HG02759 (cell line): ENCODE data around the gene SULT1C3.

Experiments used
- ATAC-seq: cut with Tn5 transposase; IDR thresholded peaks from one replicate; pipeline ENCODE4 v1.9.1; 2021; ENCODE audit warnings: mild to moderate bottlenecking, moderate library complexity; ENCODE audit not compliant: unreplicated experiment

SULT1C3 gene

GRCh38 chr2:108239786-108240185 is at the start of gene SULT1C3:
Gene SULT1C3 (plus strand): TSS chr2:108239968. CDS start chr2:108247195, 7,227 bp downstream.
- ATAC-seq: no peak

DNA sequence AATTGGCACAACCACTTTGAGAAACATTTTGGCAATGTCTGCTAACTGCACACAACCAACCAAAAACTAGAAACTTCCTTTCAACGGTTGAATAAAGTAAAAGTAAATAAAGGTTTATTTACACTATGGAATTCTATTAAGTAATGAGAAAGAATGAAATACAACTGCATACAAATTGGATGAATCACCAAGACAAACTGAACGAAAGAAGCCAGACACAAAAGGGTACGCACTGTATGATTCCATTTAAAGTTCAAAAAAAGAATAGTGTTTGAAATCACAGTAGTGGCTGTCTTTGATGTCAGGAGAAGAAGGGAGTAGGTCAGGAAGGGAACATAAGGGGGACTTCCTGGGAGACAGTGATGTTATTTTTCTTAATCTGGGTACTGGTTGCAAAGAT is 46.5 kb upstream of the SULT1C3 start:
- ATAC-seq: no peak

DNA sequence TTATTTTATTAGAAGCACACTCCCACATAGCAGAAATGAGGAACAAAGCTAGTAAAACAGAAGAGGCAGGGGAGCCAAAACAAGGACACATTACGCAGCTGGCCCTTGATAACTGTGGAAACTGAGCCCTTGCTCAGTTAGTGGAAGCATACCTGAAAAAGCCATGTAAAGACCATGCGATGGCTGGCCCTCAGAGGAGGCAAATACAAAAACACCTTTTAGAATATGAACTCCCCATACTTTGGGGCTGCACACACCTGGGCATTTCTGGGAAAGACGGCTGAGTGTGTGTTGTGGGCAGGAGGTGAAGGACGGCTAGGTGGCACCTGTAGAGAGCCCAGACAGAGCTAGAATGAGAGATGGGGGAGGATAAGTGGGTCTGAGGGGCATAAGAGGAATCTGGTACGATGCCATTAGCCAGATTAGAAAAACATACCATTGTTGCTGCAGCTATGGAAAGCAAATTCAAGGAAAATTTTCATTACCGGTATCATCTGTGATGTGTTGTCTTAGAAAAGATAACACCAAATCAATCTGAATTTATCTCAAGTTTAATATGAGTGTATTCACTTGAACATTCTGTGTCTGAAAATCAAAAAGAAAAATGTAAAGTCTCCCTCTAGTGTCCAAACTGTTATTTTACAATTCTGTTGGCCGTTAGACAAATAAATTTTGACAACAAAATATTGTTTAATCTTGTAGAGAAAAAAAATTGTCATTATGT is 45.2 kb upstream of the SULT1C3 start:
- ATAC-seq: no peak

DNA sequence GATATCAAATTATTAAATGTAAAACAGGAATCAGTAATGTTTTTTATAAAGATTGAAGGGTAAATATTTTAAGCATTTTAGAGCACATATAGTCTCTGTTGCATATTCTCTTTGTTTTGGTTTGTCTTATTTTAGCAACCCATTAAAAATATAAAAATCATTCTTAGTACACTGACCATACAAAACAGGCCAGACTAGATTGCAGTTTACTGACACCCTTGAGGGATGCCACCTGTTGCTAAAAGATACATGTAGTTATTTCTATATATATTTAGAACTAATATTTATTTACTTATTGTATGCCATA is 44.7 kb upstream of the SULT1C3 start:
- ATAC-seq: no peak

DNA sequence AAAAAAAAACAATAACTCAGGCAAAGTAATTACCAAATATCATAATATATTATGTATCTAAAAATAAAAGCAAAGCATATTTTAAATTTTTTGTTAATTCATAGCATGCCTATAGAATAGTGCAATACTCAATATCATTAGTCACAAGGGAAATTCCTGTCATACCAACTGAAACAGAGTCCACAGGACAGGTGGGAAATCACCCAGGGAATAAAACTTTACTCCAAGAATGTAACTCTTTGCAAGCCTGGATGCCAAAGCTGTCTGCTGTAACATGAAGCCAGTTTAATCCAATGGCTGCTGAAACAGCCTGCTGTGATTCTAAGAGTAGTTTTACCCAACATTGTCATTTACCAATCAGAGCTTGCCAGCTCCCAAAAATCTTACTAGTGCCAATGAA is 40.0 kb upstream of the SULT1C3 start:
- ATAC-seq: no peak

- ATAC-seq: no peak
Observed at GRCh38 chr2:108200569-108200968, 39.2 kb upstream of the SULT1C3 start.

GRCh38 chr2:108212671-108213070 is 27.1 kb upstream of the SULT1C3 start:
- ATAC-seq: no peak

- no peak for ATAC-seq
Observed at GRCh38 chr2:108215794-108216211, 24.0 kb upstream of the SULT1C3 start.

DNA sequence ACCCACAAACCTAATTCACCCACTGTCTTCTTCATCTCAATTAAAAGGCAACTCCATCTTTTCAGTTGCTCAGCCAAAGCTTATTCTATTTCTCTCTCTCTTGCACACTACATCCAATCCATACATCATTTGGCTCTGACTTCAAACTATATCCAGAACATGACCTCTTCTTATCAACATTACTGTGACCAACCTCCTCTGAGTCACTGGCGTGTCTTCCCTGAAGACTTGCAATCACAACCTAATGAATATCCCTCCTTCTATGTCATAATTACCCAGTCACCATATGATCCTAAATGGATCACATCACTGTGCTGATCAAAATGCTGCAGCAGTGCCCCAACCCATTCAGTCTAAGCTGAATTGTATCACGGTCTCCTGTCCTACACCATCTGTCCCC is 22.6 kb upstream of the SULT1C3 start:
- no peak for ATAC-seq

DNA sequence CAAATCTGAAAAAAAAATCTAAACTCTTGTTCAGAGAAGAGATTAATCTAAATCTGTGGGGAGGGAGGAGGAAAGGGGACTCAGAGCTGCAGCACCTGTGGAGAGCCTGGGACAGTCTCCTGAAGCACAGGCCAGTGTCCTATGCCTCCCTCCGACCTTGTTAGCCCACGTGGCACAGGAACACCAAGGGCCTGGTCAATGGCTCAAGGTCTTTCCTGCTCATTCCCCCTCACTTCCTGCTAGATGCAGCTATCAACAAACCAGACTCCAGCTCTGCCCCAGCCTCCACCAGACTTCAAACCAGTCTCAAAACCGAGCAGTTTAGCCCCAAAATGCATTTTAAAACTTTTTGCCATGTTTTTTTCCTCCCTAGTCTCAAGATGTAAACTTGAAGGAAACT is 20.1 kb upstream of the SULT1C3 start:
- no peak for ATAC-seq

DNA sequence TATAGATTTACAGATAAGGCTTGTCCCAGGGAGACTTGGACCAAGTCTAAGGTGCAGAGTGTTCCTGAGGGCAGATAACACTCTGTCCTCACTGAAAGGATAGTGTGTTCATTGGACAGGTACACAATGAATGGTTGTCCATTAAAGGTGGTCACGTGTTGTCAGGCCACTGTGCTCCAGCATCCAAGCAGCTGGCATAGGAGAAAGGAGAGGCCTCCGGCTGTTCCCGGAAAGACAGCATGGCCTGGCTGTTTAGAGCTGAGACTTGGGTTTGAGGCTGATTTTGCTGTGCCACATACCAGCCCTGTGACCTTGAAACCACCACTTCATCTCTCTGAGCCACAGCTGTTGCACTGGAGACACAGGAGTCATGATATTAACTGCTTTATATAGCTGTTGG is 19.6 kb upstream of the SULT1C3 start:
- ATAC-seq: no peak

- ATAC-seq: no peak
Observed at GRCh38 chr2:108220942-108221541, 18.7 kb upstream of the SULT1C3 start.

DNA sequence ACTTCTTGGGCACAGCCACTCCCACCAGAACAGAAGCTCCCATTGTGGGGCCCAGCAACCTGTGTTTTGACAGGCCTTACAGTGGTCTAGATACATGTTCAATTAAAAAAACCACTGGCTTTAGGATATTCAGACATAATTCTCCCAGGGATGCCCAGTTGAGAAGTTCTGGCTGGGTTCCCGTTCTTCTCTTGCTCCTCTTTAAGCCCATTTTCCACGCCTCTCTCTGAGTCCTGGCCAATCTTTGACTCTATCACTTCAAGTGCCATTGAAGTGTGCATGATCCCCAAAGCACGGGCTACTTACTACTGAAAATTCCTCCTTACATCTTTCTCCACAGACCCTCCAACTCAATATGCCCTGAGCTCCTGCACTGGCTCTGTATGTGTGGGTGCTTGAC is 17.5 kb upstream of the SULT1C3 start:
- no peak for ATAC-seq

DNA sequence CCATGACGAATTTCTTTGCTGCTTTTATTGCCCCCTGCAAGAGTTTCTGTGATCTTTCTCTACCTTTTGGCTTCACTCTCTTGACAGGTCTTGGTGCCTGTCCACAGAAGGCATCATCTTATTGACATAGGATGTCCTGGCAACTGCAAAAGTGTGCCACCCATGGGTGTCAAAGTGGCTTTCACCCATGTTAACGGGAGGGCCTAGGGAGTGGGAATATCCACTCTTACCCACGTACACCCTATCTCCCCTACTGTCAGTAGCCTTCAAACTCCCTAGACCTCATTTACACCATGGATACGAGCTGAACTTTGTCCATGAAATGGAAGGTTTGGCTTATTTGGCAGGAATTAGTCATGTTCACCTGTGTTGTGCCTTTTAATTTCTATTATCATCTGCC is 16.2 kb upstream of the SULT1C3 start:
- no peak for ATAC-seq

DNA sequence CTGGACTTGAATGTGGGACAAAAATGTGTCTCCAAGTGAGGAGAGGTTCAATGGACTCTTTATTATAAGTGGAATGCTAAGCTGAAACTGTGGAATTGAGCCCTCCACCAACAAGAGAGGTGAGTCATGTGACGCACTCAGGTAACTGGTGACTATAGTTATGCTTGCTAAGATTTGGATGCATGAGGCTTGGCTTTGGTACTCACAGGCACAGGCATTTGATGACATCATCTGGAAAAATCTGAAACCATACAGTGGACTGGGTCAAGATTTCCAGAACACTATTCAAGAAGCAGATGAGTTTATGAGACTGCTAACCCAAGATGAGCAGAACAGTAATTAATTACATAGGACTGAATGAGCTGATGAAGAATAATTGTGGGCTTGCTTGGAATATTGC is 15.7 kb upstream of the SULT1C3 start:
- ATAC-seq: no peak

- no peak for ATAC-seq
Observed at GRCh38 chr2:108226564-108226963, 13.2 kb upstream of the SULT1C3 start.

DNA sequence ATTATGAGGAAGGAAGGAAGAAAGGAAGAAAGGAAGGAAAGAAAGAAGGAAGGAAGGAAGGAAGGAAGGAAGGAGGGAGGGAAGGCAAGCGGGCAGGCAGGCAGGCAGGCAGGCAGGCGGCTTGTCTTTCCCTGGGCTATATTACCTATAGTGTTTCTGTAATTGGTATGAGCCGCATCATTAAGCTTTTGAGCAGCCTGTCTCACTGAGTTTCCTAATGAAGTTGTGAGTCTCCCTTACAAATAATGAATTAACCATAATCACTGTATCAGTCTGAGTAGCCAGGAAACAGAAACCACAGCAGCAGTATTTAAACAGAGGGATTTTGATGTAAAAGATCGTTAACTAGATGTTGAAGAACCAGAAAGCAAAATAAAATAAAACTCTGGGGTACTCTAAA is 11.8 kb upstream of the SULT1C3 start:
- ATAC-seq: no peak

DNA sequence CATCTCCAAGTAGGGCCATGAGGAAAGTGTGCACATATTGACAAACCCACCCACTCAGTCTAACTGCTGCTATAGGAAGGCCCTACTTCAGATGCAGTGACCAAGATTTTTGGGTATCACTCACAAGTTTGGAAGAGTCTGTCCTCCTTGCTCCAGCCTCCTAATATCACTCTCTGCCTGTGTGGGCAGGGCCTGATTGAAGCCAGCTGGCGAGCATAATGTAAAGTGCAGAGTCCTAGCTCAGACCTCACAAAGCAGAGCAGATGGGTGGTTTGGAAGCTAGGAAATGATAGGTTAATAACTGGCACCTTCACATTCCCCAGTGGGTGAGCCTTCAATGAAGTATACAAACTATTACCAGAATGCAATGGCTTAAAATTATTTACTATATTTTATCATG is 11.2 kb upstream of the SULT1C3 start:
- ATAC-seq: no peak

DNA sequence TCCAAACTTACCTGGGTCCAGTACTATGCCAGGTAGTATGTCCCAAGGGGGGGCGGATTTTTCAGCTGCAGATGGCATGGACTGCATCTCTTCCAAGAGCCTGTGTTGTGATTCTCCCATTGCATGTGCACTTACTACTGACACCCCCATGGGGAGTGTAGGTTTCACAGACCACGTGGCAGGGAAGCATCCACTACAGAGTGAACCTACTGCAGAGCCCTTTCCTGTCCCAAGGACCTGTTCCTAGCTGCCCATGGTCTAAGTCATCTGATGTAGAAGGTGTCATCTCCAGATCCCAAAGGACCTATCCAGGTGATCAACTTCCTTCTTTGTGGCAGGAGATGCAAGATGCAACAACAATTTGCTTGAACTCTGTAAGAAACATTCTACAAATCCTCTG is 9.9 kb upstream of the SULT1C3 start:
- no peak for ATAC-seq

GRCh38 chr2:108235577-108235976 is 4.2 kb upstream of the SULT1C3 start:
- no peak for ATAC-seq

DNA sequence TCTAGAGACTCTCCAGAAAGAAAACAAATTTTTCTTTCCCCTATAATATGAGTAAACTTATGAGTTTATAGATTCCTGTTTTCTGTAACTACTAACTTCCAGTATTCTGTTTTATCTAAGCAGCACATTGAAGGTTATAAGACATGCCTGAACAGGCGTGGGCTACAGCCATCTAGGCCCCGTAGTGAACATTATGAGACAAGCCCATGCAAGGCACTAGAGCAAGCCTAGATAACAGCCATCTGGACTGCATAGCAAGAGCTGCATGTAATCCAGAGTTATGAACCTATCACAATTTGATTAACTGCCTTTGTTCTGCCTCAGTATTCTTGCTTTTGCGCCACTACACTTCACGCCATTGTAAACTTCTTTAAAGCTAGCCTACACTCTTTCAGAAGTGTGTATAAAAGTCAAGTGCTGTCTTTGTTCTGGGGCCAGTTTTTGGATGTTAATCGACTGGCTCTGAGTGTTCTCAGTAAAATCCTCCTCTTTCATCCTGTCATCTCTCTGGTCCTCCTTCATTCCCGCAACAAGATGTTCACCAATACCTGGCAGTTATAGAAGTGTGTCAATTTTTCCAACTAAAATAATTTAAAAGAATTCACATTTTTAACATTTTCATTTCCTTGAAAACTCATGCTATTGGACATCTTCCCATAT is 3.0 kb upstream of the SULT1C3 start:
- no peak for ATAC-seq

- ATAC-seq: no peak
Observed at GRCh38 chr2:108240966-108241365, 1.2 kb downstream of the SULT1C3 start.

- ATAC-seq: no peak
Observed at GRCh38 chr2:108243566-108243965, 3.8 kb downstream of the SULT1C3 start.
